COLO668 (cell line): ENCODE measurements around the gene OR6C74.

Experiments
- DNase-seq: peaks from one replicate; lab custom pipeline; 2025; ENCODE audit not compliant: unreplicated experiment; lab: John Stamatoyannopoulos, UW

The OR6C74 gene

GRCh38 chr12:55244309-55244708 is at the start of gene OR6C74:
TSS of gene OR6C74 (plus strand) at chr12:55244609. CDS start at chr12:55247288, 2,679 bp downstream.
- DNase-seq, result no peak

GRCh38 chr12:55220725-55221124 is 23.7 kb upstream of the OR6C74 start, which contains the start of gene OR10A7:
TSS of gene OR10A7 (plus strand) at chr12:55221025. CDS start at chr12:55221025, 0 bp downstream.
- DNase-seq, result no peak

GRCh38 chr12:55226523-55226922 is 17.9 kb upstream of the OR6C74 start:
- DNase-seq, result no peak

- DNase-seq, result no peak
Measured at GRCh38 chr12:55227643-55228042, 16.8 kb upstream of the OR6C74 start.

- DNase-seq, result no peak
Measured at GRCh38 chr12:55246159-55246558, 1.8 kb downstream of the OR6C74 start.

GRCh38 chr12:55250944-55251343 is 6.5 kb downstream of the OR6C74 start:
- no peak for DNase-seq

- no peak for DNase-seq
Measured at GRCh38 chr12:55253281-55253680, 8.9 kb downstream of the OR6C74 start.

- no peak for DNase-seq
Measured at GRCh38 chr12:55256831-55257230, 12.4 kb downstream of the OR6C74 start.

- DNase-seq, result no peak
Measured at GRCh38 chr12:55258303-55258702, 13.9 kb downstream of the OR6C74 start.

GRCh38 chr12:55280991-55281390 is 36.6 kb downstream of the OR6C74 start:
- DNase-seq, result no peak

GRCh38 chr12:55289999-55290398 is 45.6 kb downstream of the OR6C74 start:
- DNase-seq, result no peak
